ENCODE data around the gene BHMT. TPM values are rescaled to one million over a fixed set of nuclear protein-coding genes. Genes with fewer than 3 reads are reported as not detected.

The BHMT gene, protein sequence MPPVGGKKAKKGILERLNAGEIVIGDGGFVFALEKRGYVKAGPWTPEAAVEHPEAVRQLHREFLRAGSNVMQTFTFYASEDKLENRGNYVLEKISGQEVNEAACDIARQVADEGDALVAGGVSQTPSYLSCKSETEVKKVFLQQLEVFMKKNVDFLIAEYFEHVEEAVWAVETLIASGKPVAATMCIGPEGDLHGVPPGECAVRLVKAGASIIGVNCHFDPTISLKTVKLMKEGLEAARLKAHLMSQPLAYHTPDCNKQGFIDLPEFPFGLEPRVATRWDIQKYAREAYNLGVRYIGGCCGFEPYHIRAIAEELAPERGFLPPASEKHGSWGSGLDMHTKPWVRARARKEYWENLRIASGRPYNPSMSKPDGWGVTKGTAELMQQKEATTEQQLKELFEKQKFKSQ
- polyA plus RNA-seq (2013, experiment 1 of 2) = 0.45 TPM
- 0.51 TPM for polyA plus RNA-seq (2013, experiment 2 of 2)

DNA sequence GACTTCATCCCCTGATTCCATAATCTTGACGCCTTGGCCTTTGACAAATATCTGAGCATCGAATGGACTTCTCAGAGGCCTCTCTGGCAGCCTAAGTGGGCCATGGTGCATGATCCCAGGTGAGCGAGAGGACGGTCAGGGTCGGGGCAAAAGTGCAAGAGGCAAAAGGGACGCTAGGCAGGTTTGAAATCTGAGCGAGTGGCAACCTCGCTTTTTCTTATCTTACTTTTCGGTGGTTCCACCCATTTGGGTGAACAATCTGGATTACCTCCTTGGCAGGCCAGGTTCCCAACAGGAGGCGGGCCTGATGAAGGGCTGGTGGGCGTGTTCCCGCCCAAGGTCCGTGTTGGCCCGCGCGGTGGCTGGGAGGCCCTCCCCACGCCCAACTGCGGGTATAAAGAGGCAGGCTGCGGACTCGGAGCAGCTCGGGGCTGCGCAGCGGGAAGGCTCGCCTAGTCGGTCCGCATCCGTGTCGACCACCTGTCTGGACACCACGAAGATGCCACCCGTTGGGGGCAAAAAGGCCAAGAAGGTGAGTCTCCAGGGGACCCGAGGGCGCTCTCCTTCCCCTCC, at the start of gene BHMT:
Gene BHMT (plus strand): TSS at position 423 of the 573 bp plus-strand sequence. CDS start 77 bp downstream, at position 500.
- Histone ChIP-seq H3K27me3 (ENCODE audit: insufficient read depth, low read length) (peaks cover 50% of the 10 kb centered on the region), H3K4me3 (ENCODE audit: low read length) (peak within 1 kb of the TSS; percentile 66), H3K27ac (ENCODE audit: low read depth, low read length) (no peak within 1 kb of the TSS), H3K36me3 (ENCODE audit: insufficient read depth, low read length) (no peaks in the 10 kb centered on the region), H3K9me3 (ENCODE audit: insufficient read depth, low read depth, low read length) (no peaks in the 10 kb centered on the region), H3K9ac (ENCODE audit: low read depth, low read length) (0 out of 2 replicates have a peak within 1 kb of the TSS, but pooled peaks have one; percentile 31), H3K4me1 (ENCODE audit: insufficient read depth, low read length) (no peaks in the 10 kb centered on the region)
- WGBS = 18% methylated on average over 32 of the region's 32 CpGs

DNA sequence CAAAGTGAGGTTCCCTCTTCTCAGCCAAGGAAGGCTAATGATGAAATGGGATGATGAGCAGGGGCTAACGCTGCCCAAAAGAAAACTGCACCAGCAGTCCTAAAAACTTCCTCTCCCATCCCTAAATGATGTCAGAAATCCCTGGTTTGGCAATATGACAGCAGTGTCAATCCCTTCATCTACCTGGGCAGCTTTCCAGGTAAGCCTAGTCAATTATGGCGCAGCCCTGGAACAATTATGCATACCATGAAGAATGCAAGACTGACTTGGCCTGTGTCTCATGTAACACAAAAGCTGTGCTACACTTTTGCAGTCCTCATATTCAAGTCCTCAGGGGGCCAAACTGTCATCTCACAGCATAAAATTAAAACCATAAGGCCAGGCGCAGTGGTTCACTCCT, 49.2 kb upstream of the BHMT start:
- H3K9ac ChIP-seq (ENCODE audit: low read depth, low read length) = no peak overlapping the region
- WGBS = 94% methylated on average over 3 of the region's 3 CpGs
- no peaks in the 10 kb centered on the region for H3K4me1 ChIP-seq (ENCODE audit: insufficient read depth, low read length)
- no peaks in the 10 kb centered on the region for H3K27me3 ChIP-seq (ENCODE audit: insufficient read depth, low read length)
- H3K36me3 ChIP-seq (ENCODE audit: insufficient read depth, low read length) = no peaks in the 10 kb centered on the region
- H3K27ac ChIP-seq (ENCODE audit: low read depth, low read length) = no peak overlapping the region
- H3K4me3 ChIP-seq (ENCODE audit: low read length) = no peak overlapping the region
- no peaks in the 10 kb centered on the region for H3K9me3 ChIP-seq (ENCODE audit: insufficient read depth, low read depth, low read length)

DNA sequence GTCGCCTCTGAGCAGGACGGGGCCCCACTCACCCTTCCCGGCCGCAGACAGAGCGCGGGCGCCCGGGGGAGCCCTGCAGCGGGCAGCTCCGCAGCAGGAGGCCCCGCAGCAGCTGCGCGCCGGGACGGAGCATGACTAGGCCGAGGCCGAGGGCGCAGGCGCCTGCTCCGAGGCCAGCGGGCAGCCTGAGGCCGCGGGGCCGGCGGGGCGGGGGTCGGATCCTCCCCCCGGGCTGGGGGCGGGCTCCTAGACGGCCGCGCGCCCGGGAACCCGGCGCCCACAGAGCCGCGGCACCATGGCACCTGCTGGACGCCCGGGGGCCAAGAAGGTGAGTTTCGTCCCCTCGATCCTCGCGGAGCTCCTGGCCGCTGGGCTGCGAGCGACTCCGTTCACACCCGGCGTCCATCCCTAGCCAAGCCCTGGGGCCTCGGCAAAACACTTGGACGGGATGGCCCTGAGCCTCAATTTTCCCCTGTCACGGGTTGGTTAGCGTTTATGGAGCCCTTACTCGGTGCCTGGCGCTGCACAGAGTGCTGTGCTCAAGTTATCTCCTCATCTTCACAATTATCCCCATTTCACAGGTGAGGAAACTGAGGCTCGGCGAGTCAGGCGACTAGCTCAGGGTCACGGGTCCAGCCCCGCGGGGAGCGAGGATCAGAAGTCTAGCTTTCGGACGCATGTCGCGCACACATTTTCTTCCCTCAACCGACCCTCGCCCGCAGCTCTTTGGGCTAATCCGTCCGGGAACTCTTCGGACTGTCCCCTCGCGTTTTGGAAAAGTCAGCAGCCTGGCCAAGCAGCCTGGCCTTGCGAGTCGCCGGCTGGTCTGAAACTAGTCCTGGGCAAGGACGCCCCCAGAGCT, 41.9 kb upstream of the BHMT start, which contains the start of the genes BHMT2 and DMGDH:
Gene BHMT2 (plus strand): TSS at position 280 of the 862 bp plus-strand sequence. CDS start 16 bp downstream, at position 296.
Gene DMGDH (minus strand): TSS at position 187 of the 862 bp plus-strand sequence. CDS start 54 bp downstream, at position 133.
- no peaks in the 10 kb centered on the region for H3K36me3 ChIP-seq (ENCODE audit: insufficient read depth, low read length)
- no peak within 1 kb of the TSS for H3K4me3 ChIP-seq (ENCODE audit: low read length)
- 95% methylated on average over 79 of the region's 79 CpGs for WGBS
- H3K27ac ChIP-seq (ENCODE audit: low read depth, low read length) = no peak within 1 kb of the TSS
- no peaks in the 10 kb centered on the region for H3K27me3 ChIP-seq (ENCODE audit: insufficient read depth, low read length)
- H3K4me1 ChIP-seq (ENCODE audit: insufficient read depth, low read length) = no peaks in the 10 kb centered on the region
- H3K9me3 ChIP-seq (ENCODE audit: insufficient read depth, low read depth, low read length) = peaks cover 13% of the 10 kb centered on the region
- H3K9ac ChIP-seq (ENCODE audit: low read depth, low read length) = no peak within 1 kb of the TSS

DNA sequence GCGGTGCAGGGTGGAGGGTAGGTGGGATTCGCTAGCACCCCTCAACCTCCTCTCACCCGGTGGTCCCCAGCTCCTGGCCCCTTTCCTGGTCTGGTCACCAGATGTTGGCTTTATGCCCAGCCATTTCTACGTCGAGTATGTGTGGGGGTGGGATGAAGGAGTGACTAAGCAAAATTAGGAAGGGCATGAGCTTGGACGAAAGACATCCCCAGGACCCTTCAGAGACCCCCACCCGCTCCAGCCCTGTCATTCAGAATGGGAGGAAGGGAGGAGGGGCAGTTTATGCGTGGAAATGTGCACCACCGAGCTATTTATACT, 41.3 kb upstream of the BHMT start:
- WGBS = 82% methylated on average over 7 of the region's 9 CpGs
- peaks cover 13% of the 10 kb centered on the region for H3K9me3 ChIP-seq (ENCODE audit: insufficient read depth, low read depth, low read length)
- H3K4me3 ChIP-seq (ENCODE audit: low read length) = no peak overlapping the region
- H3K4me1 ChIP-seq (ENCODE audit: insufficient read depth, low read length) = no peaks in the 10 kb centered on the region
- H3K27me3 ChIP-seq (ENCODE audit: insufficient read depth, low read length) = no peaks in the 10 kb centered on the region
- no peaks in the 10 kb centered on the region for H3K36me3 ChIP-seq (ENCODE audit: insufficient read depth, low read length)
- H3K27ac ChIP-seq (ENCODE audit: low read depth, low read length) = no peak overlapping the region
- H3K9ac ChIP-seq (ENCODE audit: low read depth, low read length) = no peak overlapping the region

DNA sequence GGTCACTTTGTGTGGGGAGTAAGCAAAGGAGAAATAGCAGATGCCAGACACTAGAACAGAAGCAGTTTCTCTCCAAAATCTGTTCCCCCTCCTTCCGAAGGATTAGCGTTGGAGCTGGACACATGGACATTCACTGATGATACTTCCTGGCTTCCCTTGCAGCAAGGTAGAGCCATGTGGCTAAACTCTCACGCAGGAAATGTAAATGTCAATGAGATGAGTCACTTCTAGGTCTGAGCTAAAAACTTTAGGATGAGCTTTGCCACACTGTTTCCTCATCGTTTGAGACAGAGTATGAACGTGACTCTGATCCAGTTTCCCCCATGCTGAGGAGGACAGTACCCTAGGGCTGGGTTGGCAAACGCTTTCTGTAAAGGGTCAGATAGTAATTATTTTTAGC, 37.0 kb upstream of the BHMT start:
- peaks cover 13% of the 10 kb centered on the region for H3K9me3 ChIP-seq (ENCODE audit: insufficient read depth, low read depth, low read length)
- no peaks in the 10 kb centered on the region for H3K36me3 ChIP-seq (ENCODE audit: insufficient read depth, low read length)
- H3K27me3 ChIP-seq (ENCODE audit: insufficient read depth, low read length) = no peaks in the 10 kb centered on the region
- 90% methylated on average over 6 of the region's 6 CpGs for WGBS
- no peak overlapping the region for H3K27ac ChIP-seq (ENCODE audit: low read depth, low read length)
- H3K4me3 ChIP-seq (ENCODE audit: low read length) = no peak overlapping the region
- H3K4me1 ChIP-seq (ENCODE audit: insufficient read depth, low read length) = no peaks in the 10 kb centered on the region
- H3K9ac ChIP-seq (ENCODE audit: low read depth, low read length) = no peak overlapping the region

DNA sequence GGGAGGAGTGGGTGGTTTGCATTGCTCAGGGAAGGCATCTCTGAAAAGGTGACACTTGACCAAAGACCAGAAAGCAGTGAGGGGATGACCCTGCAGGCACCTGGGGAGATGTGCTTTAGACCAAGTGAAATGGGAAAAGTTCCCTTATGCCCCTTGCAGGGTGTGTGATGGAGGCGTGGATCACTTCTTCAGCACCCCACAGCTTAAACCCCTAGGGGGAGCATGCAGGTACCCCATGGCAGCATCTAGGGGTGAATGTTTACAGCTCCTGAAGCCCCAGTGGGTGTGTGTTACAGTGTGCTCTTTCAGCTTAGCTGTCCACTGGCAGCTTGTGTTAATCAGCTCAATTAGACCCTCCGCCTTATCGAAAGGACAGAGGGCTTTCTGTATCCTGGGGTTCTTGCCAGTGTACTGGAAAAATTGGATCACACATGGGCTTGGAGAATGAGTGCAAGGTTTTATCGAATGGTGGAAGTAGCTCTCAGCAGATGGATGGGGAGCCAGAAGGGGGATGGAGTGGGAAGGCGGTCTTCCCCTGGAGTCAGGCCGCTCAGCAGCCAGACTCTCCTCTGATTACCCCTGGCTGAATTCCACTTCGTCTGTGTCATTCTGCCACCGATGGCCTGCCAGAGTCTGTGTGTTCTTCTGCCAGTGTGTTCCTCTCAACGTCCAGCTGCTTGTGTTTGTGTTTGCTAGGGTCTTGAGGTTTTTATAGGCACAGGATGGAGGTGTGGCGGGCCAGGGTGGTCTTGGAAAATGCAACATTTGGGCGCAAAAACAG, 35.8 kb upstream of the BHMT start:
- Histone ChIP-seq H3K27me3 (ENCODE audit: insufficient read depth, low read length) (no peaks in the 10 kb centered on the region), H3K4me3 (ENCODE audit: low read length) (no peak overlapping the region), H3K27ac (ENCODE audit: low read depth, low read length) (no peak overlapping the region), H3K9ac (ENCODE audit: low read depth, low read length) (no peak overlapping the region), H3K9me3 (ENCODE audit: insufficient read depth, low read depth, low read length) (peaks cover 13% of the 10 kb centered on the region), H3K4me1 (ENCODE audit: insufficient read depth, low read length) (no peaks in the 10 kb centered on the region), H3K36me3 (ENCODE audit: insufficient read depth, low read length) (no peaks in the 10 kb centered on the region)
- 90% methylated on average over 10 of the region's 11 CpGs for WGBS

DNA sequence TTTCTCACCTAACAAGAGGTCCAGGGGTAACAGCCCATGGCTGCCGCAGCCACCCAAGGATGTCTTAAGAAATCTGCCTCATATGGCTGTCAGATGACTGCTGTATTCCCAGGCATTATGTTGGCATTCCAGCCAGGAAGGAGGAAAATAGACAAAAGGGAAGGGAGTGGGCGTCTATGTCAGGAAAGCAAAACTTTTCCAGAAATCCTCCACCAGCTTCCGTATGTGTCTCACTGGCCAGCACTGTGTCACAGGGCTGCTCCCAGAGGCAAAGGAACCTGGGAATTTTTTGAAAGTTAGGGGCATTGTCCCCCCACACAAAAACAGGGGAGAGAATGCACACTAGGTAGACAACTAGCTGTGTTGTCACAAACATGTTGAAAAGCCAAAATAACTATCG, 34.8 kb upstream of the BHMT start:
- Histone ChIP-seq H3K4me1 (ENCODE audit: insufficient read depth, low read length) (no peaks in the 10 kb centered on the region), H3K27ac (ENCODE audit: low read depth, low read length) (no peak overlapping the region), H3K4me3 (ENCODE audit: low read length) (no peak overlapping the region), H3K36me3 (ENCODE audit: insufficient read depth, low read length) (no peaks in the 10 kb centered on the region), H3K27me3 (ENCODE audit: insufficient read depth, low read length) (no peaks in the 10 kb centered on the region), H3K9me3 (ENCODE audit: insufficient read depth, low read depth, low read length) (peaks cover 13% of the 10 kb centered on the region), H3K9ac (ENCODE audit: low read depth, low read length) (no peak overlapping the region)
- WGBS = 94% methylated on average over 3 of the region's 4 CpGs

DNA sequence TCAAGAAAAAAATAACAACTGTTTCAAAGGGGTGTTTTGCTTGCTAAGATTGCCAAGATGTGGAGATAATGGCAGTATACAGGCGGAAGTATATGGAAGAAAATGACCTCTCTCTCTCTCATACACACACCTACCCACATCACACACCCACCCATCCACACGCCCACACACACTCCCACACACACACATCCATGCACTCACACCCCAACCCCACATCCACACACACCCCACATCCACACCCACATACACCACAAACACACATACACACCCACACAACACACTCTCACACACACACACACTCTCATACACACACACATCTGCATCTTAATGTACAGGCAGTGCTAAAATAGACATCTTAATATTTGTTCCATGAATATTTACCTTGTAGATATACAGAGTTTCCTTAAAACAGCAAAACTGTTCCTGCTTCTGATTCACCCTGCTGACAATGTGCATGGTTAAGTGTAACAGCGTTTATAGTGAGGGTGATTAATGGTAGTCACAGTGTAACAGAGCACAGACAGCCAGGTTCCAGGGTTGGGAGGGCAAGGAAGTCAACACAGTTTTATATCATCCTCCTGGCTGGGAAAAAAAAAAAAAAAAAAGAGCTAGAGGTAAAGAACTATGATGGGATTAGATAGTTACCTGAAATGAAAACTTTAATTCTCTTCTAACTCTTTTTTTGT, 33.8 kb upstream of the BHMT start:
- no peak overlapping the region for H3K9ac ChIP-seq (ENCODE audit: low read depth, low read length)
- H3K36me3 ChIP-seq (ENCODE audit: insufficient read depth, low read length) = no peaks in the 10 kb centered on the region
- H3K27me3 ChIP-seq (ENCODE audit: insufficient read depth, low read length) = no peaks in the 10 kb centered on the region
- H3K4me3 ChIP-seq (ENCODE audit: low read length) = no peak overlapping the region
- no peaks in the 10 kb centered on the region for H3K4me1 ChIP-seq (ENCODE audit: insufficient read depth, low read length)
- peaks cover 13% of the 10 kb centered on the region for H3K9me3 ChIP-seq (ENCODE audit: insufficient read depth, low read depth, low read length)
- 91% methylated on average over 3 of the region's 3 CpGs for WGBS
- no peak overlapping the region for H3K27ac ChIP-seq (ENCODE audit: low read depth, low read length)

DNA sequence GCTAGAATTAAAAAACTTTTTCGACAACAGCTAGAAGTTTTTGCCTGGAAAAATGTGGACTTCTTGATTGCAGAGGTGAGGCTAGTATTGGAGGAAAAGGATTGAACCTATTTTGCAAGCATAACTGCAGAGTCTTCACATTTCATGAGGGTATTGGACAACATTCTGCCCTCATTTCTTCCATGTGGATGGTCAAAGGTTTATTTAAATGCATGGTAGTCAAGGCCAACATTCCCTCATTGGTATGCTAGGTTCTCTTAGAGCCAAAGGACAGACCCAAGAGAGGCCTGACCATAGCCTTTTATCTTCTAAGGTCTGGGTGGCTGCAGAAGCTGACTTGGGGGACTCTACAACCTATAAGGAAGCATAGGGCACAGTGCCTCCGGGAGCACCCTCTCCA, 30.8 kb upstream of the BHMT start:
- Histone ChIP-seq H3K9me3 (ENCODE audit: insufficient read depth, low read depth, low read length) (no peaks in the 10 kb centered on the region), H3K36me3 (ENCODE audit: insufficient read depth, low read length) (no peaks in the 10 kb centered on the region), H3K4me3 (ENCODE audit: low read length) (no peak overlapping the region), H3K27ac (ENCODE audit: low read depth, low read length) (no peak overlapping the region), H3K9ac (ENCODE audit: low read depth, low read length) (no peak overlapping the region), H3K27me3 (ENCODE audit: insufficient read depth, low read length) (no peaks in the 10 kb centered on the region), H3K4me1 (ENCODE audit: insufficient read depth, low read length) (no peaks in the 10 kb centered on the region)
- 91% methylated on average over 2 of the region's 2 CpGs for WGBS

DNA sequence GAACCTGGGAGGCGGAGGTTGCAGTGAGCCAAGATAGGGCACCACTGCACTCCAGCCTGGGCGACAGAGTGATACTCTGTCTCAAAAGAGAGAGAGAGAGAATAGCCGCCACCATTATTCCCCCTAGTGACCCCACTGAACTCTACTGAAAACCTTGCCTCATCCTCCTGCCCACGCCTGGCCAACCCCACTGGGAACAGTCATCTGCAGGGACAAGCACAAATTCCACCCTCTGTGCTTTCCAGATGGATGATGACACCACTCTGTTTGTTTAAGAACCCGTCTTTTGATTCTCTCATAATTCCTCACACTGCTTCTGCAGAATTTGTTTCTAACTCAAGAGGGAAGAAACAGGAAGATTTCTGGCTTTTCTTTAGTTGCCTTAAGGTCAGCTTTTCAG, 29.8 kb upstream of the BHMT start:
- Histone ChIP-seq H3K4me1 (ENCODE audit: insufficient read depth, low read length) (no peaks in the 10 kb centered on the region), H3K27me3 (ENCODE audit: insufficient read depth, low read length) (no peaks in the 10 kb centered on the region), H3K27ac (ENCODE audit: low read depth, low read length) (no peak overlapping the region), H3K9ac (ENCODE audit: low read depth, low read length) (no peak overlapping the region), H3K9me3 (ENCODE audit: insufficient read depth, low read depth, low read length) (no peaks in the 10 kb centered on the region), H3K36me3 (ENCODE audit: insufficient read depth, low read length) (no peaks in the 10 kb centered on the region), H3K4me3 (ENCODE audit: low read length) (no peak overlapping the region)
- WGBS = 95% methylated on average over 5 of the region's 5 CpGs

All from HUES64 (cell line).